Measurements from ENCODE around the gene DLGAP1. TPM values are rescaled to one million over a fixed set of nuclear protein-coding genes. Genes with fewer than 3 reads are reported as not detected.
A peak's percentile ranks its signal among the peaks of the same experiment; 100 is the strongest.

The DLGAP1 gene
- total RNA-seq, 1 experiment from 2014 or later = not detected

GRCh38 chr18:3935305-3935704, 519.8 kb downstream of the DLGAP1 start:
- no peak for DNase-seq (ENCODE audit: low read depth)

GRCh38 chr18:3932276-3932675, 522.8 kb downstream of the DLGAP1 start:
- DNase-seq (ENCODE audit: low read depth) = no peak

DNA sequence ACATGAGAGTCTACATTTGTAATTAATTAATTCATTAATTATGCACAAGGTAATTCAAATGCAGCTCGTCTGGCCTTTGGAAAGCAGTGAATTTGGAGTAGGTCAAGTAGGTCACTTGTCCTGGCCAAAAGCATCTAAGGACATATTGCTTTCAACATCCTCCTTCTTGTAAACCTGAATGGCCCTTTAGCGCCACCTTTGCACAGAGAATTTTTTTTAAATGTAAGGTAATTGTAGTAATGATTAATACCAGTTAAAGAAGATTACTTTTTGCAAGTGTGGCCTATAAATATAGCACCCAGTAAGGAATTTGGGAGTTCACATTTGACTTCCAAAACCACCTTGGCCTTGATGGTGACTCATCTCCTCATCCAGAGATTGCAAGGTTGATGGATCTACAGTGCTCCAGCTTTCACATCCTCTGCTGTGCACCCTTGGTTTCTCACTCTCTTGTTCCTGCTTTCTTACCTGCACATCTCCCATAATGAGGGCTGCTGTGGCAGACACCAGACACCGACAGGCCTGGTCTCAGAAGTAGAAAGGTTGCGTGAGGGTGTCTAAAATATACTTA, 523.5 kb downstream of the DLGAP1 start:
- no peak for DNase-seq (ENCODE audit: low read depth)

DNA sequence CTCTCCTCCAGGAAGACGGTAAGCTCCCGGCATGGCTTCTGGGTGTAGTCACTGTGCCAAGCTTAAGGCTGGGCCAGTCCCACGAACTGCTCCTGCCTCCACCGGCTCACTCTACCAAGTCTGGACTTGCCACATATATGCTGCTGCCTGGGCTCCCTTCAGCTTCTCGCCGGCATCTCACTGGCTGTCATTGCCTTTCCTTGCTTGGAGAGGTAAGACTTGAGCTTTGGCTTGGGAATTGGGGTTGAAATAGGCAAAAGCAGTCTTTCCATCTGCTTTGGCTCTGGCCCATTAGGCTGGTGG, 524.1 kb downstream of the DLGAP1 start:
- no peak for DNase-seq (ENCODE audit: low read depth)

DNA sequence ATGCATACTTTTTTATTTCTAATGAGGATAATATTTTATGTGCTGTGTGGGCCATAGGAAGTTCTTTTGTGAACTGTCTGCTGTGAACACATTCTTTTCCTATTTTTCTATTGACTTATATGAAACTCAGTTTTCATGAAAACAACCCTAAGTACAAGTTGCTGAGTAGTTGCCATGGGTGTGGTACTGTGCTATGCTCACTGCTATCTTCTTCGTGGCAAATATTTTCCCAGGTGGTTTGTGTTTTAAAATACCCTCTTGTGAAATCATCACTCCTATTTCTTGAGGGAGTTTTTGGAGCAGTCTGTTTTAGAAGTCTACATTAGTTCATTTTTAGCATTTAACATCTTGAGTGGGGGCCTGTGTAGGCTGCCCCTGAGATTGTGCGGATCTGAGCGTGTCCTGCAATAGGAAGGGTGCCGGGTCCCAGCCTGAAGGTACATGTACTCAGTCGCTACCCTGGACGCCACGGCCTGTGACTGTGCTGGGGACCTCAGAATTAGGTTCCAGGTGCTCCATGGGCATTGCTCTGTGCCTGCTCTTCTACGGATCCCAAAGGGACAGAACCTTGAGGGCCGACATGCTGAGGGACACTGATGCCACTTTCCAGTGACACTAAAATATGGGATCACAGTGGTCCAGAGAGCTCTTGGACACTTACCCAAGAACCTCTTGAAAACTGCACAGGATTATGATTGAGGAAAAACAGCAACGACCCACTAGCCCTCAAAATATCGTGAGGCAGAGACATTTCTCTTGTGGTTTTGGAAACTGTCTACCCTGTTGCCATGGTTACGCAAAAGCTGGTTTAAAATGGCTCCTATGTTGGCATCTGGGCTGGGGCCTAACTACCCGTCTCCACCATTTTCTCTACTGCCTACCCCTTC, 524.7 kb downstream of the DLGAP1 start:
- DNase-seq (ENCODE audit: low read depth) = no peak

DNA sequence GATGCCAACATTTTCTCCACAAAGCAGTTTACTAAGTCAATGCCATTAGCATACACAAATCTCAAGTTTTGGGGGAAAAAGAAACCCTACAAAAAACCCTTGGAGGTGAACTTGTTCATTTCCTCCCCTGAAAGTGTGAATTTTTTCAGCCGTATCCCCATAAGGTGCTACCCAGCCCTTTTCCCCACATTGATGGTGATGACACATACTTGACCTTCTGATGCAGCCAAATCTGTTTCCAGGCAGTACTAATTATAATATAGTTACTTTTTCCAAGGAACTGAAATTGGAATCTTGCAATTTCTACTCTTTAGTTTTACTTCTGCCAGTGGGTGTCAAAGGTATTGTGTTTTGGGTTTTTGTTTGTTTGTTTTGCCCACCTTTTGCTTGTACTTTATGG, 530.7 kb downstream of the DLGAP1 start:
- no peak for DNase-seq (ENCODE audit: low read depth)

- DNase-seq (ENCODE audit: low read depth) = peak; percentile 11
Observed at GRCh38 chr18:3923750-3924149, 531.4 kb downstream of the DLGAP1 start.

DNA sequence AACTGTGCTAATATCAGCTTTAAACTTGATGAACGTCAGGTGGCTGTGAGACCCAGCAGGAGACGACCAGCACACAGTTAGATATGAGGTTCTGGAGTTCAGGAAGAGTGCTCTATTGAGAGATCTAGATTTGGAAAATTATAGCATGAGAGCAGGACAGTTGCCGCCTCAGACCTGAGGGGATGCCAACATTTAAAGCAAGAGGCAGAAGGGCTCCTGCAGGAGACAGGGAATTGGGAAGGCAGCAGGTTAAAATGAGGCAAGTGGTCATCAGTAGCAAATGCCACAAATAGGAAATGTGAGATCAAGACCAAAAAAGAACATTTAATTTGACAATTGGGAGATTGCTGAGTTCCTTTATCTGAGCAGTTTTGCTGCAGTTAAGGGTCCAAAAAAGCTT, 533.3 kb downstream of the DLGAP1 start:
- no peak for DNase-seq (ENCODE audit: low read depth)

DNA sequence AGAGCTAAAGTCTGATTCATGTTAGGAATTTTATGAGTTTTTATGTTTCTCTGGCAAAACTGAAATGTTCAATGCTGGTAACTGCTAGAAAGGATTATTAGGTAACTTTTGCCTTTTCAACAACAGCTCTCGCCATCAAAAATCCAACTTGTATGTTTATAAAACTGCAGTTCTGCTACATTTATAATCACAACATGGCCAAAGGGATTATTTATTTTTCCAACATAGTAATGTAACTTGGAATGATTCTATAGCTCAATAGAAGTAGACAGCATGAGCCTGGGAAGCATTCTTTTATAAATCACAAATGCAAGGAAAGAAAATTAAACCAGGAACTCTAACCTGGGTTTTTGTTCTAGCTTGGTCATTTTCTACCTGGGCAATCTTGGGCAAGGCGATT, 534.3 kb downstream of the DLGAP1 start:
- DNase-seq (ENCODE audit: low read depth) = no peak

DNA sequence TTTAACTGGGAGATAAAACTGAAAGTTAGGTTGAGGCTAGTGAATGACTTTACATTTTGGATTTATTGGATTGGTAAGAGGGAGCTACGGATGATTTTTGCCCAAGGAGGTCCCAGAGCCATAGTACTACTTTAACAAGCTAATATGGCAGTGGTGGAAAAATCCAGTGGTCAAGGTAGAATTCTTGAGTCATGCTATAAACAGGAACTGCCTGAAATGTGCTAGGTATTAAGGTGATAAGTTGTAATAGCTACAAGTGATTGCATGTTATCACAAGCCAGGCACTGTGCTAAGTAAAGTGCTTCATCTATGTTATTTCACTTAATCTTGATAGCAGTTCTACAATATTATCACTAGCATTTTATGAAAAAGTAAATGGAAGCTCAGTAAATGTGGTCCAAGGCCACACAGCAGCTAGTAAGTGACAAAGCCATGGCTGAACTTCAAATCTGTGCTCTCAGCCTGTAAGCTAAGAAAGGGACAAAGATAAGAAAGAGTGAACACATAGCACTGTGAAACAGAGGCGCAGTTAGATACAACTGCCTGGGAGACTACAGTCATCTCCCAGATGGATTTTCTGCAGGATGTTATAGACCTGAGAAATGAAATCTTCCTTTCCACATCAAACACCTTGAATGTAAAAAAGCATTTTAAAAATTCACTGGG, 535.6 kb downstream of the DLGAP1 start:
- DNase-seq (ENCODE audit: low read depth) = no peak

DNA sequence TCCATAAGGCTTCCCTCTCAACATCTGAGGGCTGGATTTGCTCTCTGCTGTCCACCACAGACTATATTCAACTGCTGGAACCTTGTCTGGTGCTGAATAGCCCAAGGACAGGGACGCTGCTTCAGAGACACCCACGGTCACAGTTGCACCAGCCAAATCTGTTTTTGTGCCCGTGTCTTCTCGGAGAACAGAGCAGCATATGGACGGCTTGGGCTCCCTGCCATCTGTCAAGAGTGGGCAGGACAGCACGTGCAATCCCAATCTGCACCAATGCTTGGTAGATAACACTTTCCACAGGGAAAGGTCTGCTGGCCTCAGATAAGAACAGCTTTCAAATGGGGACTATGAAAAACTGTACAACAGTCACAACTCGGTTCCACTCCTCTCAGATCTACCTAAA, 539.0 kb downstream of the DLGAP1 start:
- no peak for DNase-seq (ENCODE audit: low read depth)

GRCh38 chr18:3914833-3915610, 540.1 kb downstream of the DLGAP1 start:
- DNase-seq (ENCODE audit: low read depth) = no peak

GRCh38 chr18:3914109-3914508, 541.0 kb downstream of the DLGAP1 start:
- no peak for DNase-seq (ENCODE audit: low read depth)

- no peak for DNase-seq (ENCODE audit: low read depth)
Observed at GRCh38 chr18:3912705-3913104, 542.4 kb downstream of the DLGAP1 start.

- DNase-seq (ENCODE audit: low read depth) = no peak
Observed at GRCh38 chr18:3911413-3911812, 543.7 kb downstream of the DLGAP1 start.

GRCh38 chr18:3910512-3910911, 544.6 kb downstream of the DLGAP1 start:
- DNase-seq (ENCODE audit: low read depth) = peak; percentile 29

- no peak for DNase-seq (ENCODE audit: low read depth)
Observed at GRCh38 chr18:3907955-3908354, 547.2 kb downstream of the DLGAP1 start.

GRCh38 chr18:3906116-3906750, 548.9 kb downstream of the DLGAP1 start:
- no peak for DNase-seq (ENCODE audit: low read depth)

DNA sequence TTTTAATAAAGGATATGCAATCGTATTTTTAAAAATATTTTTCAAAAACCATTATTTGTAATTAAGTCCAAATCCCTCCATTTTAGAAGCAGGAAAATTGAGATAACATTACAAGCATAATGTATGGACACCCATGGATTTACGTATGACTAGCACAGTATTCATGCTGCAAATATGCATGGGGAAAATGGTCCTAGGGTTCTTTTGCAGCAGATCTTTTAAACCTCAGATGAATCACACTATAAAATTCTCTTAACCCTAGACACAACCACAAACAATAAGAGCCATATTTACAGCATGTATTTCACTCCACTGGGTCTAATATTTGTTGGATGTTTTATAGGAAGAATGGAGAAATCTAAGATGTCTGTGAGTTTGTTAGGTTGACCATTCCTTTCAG, 551.8 kb downstream of the DLGAP1 start:
- peak; percentile 68 for DNase-seq (ENCODE audit: low read depth)

- DNase-seq (ENCODE audit: low read depth) = no peak
Observed at GRCh38 chr18:3902676-3903075, 552.4 kb downstream of the DLGAP1 start.

GRCh38 chr18:3901811-3902210, 553.3 kb downstream of the DLGAP1 start:
- no peak for DNase-seq (ENCODE audit: low read depth)

GRCh38 chr18:3901042-3901441, 554.1 kb downstream of the DLGAP1 start:
- no peak for DNase-seq (ENCODE audit: low read depth)
